GM20000 (cell line): ENCODE measurements around the gene SNX27.
"Not testable (repeated sequence)": the region's sequence is repeated elsewhere in the genome, so short reads cannot be mapped to it uniquely, and the experiment has no call there.

Experiments
- DNase-seq: peaks from one replicate; pipeline ENCODE4 v3.0.0; 2012; ENCODE audit warnings: low spot score
- TF ChIP-seq, protein P1 (sequence below): IDR thresholded peaks from 2 replicates; pipeline ENCODE4 v1.5.1; 2012; ENCODE audit warnings: mild to moderate bottlenecking, control low read depth; ENCODE audit errors: extremely low read depth, missing control alignments

SNX27 gene

DNA sequence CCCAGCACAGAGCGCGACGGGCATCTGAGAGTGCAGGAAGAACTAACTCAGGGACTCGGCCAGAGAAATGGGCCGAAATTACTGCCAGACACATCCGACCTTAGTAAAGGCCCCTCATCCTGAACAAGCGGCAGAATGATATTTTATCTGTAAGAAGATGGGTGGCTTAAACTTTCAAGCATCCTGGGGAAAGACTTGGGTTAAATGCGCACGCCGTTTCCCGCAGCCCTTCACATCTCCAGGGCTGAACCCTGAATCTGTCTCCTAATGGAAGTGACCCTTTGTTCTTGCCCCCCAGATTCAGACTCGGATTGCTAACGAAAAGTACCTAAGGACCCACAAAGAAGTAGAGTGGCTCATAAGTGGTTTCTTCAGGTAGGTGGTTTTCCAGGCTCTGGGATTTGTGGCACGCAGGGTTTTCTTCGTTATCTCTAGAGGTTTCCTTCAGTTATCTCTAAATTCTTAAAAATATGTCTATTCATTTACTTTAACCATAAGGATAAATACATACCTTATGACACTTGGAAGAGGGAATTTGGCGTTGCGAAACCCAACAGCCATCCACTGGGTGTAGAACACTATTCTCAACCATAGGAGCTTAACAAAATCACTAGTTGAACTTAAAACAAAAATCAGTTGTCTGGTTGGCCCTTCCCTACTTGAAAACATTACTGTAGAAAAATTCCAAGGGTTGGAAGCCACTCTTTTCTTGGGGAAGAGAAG lies 110.1 kb downstream of the SNX27 start:
- TF ChIP-seq, protein P1, sequence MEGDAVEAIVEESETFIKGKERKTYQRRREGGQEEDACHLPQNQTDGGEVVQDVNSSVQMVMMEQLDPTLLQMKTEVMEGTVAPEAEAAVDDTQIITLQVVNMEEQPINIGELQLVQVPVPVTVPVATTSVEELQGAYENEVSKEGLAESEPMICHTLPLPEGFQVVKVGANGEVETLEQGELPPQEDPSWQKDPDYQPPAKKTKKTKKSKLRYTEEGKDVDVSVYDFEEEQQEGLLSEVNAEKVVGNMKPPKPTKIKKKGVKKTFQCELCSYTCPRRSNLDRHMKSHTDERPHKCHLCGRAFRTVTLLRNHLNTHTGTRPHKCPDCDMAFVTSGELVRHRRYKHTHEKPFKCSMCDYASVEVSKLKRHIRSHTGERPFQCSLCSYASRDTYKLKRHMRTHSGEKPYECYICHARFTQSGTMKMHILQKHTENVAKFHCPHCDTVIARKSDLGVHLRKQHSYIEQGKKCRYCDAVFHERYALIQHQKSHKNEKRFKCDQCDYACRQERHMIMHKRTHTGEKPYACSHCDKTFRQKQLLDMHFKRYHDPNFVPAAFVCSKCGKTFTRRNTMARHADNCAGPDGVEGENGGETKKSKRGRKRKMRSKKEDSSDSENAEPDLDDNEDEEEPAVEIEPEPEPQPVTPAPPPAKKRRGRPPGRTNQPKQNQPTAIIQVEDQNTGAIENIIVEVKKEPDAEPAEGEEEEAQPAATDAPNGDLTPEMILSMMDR, result no peak
- peak; percentile 5 for DNase-seq

DNA sequence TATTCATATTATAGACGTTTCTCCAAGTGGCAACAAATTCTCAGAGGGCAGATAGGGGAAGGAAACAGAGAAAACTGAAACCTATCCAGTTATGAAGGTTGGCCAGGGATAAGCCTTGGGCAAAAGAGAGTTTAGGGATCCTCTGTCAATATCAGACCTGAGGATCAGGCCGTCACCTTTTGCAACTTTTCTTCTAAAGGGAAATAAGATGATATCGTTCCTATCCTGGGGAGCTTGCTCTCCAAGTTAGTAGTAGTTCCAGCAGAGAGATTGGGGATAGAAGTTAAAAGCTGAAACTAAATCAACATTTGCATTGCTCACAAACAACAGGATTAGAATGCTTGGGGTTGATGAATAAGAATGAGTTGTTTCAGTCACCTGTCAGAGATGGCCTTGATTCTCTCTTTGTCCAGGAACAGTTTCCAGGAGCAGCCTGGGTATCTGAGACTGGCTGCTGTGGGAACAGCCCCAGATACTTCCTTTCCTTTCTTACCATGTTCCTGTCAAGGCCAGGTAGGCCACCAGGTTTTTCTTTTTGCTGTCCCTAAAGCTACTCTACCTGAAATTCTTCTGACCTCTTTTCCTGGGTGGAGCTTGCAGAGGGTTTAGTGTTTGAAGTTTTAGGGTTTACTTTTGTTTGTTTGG lies 112.0 kb downstream of the SNX27 start:
- DNase-seq, result no peak
- TF ChIP-seq, protein P1, result no peak

DNA sequence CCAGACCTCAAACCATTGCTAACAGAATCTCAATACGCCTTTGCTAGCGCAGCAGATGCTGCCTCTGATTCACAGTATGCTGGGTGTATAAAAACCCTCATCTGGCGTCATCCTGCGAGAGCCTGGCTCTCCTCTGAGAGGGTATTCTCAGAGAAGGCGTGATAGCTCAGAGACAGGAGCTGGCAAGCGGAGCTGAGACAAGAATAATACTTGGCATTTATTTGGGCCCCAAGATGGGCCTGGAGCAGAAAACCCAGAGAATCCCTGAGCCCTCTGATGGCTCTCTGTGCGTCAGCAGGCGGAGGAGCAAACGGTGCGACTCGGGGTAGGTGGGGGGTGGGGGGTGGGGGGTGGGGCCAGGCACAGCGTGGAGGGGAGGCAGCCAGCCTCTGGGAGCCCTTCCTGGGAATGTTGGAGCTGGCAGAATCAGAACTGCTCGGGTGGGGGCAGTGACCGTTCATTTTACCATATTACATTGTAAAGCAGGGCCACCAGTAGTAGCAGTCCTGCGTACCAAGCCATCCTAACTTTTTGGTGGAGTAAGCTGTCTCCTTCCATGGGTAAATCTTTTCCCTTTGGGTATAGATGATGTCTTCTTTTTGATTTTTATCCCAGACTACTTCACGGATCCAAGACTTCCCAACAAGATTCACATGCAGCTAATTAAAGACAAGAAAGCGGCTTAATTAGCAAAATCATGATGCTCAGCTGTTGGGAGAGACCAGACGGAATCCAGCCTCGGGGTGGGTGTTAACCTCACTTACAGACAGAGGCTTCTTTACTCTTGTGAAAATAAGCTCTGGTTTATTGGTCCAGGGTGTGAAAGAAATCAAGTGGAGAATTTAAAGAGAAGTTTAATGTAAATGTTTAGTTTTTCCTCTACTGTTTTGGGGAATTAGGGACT lies 116.6 kb downstream of the SNX27 start:
- DNase-seq, result no peak
- TF ChIP-seq, protein P1, result no peak

DNA sequence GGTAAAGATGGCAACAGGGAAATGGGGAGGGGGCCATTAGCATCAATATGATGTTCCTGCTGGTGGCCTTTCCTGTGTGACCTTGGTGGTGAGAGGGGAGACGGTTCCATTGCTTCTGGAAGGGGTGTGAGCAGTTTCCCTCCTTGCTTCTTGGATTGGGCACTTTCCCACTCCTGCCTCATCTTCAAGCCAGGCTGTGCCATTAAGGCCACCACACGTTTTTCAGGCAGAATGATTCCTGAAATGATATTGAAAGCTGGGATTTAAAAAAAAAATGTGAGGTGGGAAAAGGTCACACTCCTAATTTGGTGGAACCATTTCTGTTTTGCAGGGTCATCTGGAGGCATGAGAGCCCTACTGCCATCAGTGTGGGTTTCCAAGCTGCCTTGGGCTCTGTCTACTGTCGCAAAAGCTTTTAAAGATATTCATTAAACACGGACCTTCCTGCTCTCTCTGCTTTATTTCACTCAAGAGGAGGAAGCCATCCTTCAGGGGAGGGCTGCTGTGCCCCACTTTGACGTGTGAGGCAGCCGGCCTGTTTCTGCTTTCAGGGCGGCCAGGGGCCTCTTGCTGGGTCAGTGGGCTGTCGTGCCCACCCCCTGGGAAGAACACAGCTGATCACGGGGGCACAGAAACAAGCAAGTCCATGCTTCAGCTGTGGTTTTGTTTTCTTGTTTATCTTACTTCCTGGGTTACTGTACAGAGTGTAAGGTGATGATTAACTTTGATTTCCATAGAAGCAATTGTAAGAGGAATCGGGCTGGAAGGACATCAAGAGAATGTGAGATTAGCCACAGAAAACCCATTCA lies 117.5 kb downstream of the SNX27 start:
- TF ChIP-seq, protein P1, result no peak
- DNase-seq, result no peak

DNA sequence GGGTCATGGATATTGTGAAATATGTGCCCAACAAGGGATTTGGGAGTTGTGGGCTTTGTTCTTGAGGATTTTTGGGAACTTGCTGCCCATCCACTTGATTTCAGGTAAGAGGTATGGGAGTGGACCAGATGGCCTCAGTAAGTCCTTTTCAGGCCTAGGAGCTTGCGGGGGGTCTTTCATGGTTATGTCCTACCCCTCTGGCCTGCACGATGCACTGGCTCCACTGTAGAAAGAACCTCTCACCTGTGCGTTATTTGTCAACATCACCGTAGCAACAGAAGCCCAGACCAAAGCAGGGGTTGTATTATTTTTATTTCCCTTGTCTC lies 118.1 kb downstream of the SNX27 start:
- TF ChIP-seq, protein P1, result no peak

DNA sequence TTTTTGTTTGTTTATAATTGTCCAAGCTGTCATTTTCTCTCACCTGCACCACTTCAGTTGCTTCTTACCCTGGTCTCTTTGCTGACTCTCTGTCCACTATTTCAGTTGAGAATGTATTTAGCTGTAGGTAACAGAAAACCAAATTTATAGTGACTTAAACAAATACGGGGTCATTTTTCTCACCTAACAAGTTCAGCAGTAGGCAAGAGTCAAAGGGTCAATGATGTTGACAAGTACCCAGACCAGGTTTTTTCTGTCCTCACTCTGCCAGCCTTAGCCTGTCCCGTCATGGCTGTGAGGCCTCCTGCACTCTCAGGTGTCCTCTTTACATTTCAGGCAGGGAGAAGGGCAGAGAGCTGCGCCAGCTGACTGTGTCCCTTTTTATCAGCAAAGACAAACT lies 121.3 kb downstream of the SNX27 start:
- TF ChIP-seq, protein P1, result no peak
- no peak for DNase-seq

More for the DNA sequence above, 118.1 kb downstream of the SNX27 start:
- no peak for DNase-seq

DNA sequence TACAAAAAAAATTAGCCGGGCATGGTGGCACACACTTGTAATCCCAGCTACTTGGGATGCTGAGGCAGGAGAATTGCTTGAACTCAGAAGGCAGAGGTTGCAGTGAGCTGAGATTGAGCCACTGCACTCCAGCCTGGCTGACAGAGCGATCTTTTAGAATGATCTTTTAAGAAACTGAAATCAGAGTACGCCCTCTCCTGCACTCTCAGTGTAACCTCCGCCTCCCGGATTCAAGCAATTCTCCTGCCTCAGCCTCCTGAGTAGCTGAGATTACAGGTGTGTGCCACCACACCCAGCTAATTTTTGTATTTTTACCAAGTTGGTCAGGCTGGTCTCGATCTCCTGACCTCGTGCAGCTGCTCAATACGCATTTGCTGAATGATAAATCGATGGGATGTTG lies 122.1 kb downstream of the SNX27 start:
- DNase-seq, result not testable (repeated sequence)
